DMS 273 treated with DMSO at 0.1 percent for 48 hours (cell line): ENCODE measurements around the gene NLGN4Y.

Experiments
- DNase-seq: peaks from one replicate; lab custom pipeline; 2025; lab: John Stamatoyannopoulos, UW

The NLGN4Y gene

DNA sequence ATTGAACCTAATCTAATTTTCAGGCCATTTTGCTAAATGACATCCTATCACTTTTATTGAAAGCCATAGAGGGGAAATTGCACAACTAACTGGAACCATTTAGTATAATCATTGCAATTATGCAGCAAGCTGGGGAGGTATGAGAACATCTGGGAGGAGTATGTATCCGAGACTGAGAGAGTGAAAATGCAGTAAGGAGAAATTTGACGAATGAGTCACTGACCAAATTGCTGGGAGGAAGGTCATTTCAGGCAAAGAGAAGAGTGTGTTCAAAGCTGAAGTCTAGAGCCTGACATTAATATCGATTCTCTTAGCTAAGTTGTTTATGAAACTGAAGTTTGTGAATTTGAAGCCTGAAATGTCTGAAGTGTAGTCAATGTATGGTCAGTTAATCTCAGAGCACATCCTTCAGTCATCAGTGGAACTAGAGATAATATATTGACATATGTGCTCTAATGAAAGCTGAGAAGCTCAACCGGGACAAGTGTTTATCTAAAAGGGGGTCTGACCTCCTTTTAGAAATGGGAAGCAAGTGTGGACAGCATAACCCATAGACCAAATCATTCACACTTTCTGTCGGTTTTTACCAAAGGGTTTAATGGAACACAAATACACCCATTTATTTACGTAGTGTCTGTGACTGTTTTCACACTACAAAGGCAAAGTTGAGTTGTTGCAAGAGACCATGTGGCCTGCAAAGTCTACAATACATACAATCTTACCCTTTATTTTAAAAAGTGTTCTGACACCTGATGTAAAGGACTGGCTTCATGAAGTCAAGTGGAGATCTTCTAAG lies 120.0 kb downstream of the NLGN4Y start:
- no peak for DNase-seq

DNA sequence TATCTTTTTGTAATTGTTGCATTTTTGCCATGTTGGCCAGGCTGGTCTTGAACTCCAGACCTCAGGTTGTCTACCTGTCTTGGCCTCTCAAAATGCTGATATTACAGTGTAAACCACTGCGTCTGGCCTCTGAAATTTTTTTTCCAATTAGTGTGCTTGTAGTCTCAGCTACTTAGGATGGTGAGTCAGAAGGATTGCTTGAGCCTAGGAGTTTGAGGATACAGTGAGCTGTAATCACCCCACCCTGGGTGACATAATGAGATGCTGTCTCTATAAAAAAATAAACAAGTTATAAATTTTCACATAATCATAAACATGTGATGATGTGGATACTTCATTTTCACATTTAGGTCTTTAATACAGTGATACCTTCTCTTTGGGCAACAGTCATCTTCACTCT lies 154.9 kb downstream of the NLGN4Y start:
- DNase-seq = no peak

- DNase-seq = no peak
Observed at GRCh38 chrY:14694543-14694942, 170.2 kb downstream of the NLGN4Y start.

DNA sequence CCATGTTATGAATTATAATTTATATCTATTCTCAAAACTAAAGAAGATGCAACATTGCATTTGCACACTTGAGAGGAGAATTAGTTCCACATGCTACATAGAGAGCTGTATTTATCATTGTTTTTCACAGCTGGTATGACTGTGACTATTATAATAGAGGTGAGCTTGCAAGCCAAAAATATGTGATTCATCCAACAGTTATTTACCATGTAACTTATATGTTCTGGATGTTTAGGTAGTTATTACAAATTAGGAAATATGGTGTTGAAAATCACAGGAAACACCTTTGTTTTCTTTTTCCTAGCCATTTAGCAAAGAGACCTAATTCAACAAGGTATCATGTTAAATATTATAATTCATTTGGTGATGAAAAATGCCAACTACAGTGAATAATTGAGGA lies 183.8 kb downstream of the NLGN4Y start:
- no peak for DNase-seq

DNA sequence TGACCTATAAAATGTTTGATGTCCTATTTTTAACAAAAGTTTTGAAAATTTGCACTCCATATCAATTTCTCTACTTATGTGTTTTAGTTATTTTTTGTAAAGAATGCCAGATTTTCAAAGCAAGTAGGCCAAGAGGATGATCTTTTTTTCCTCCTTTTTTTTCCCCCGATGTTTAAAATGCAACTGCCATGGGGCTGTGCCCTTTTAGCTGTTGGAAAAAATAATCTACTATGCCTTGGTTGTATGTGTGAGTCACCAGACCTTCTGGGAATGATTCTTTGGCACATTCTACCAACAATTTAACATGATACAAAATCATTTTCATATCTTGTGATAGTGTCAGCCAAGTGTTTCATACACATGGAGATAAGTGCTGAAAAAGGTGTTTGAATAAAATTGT lies 217.3 kb downstream of the NLGN4Y start:
- DNase-seq = no peak

- no peak for DNase-seq
Observed at GRCh38 chrY:14748329-14748728, 224.0 kb downstream of the NLGN4Y start.

- DNase-seq = no peak
Observed at GRCh38 chrY:14755571-14755970, 231.2 kb downstream of the NLGN4Y start.

DNA sequence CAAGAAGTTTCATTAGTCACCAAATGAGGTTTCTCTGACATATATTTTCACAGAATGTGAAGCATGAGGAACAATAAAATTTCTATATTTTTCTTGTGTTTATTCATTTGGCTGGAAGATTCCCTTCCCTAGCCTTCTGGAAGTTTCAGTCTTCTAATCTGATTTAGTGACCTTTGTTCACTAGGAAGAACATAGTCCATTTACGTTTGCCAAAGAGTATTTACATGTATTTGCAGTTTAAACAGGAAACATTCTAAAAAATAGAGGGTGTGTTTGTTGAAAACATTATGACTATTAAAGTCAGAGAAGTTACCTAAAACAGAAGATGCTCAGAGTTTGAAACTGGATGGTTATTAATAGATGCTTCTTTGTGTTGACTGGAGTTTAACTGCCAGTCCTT lies 238.6 kb downstream of the NLGN4Y start:
- no peak for DNase-seq

GRCh38 chrY:14763600-14763999 lies 239.3 kb downstream of the NLGN4Y start:
- no peak for DNase-seq

DNA sequence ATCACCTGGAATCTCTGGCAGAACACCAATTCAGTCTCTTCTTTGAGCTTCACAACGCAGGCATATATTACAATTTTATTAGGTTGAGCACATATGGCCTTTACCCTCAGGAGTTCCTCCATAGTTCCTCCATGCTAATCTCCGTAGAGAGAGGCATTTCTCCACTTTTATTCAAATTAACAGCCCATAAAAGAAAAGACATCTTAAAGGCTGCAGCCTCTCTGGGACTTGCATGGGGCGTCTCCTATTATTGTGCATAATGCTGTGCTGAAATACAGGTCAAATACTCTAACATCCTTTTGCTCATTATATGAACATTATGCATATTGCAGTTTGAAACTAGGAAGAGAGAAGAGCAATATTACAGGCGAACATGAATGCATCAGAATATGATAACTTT lies 253.9 kb downstream of the NLGN4Y start:
- DNase-seq = no peak

- no peak for DNase-seq
Observed at GRCh38 chrY:14793104-14793503, 268.8 kb downstream of the NLGN4Y start.

GRCh38 chrY:14793674-14794073 lies 269.3 kb downstream of the NLGN4Y start:
- DNase-seq = no peak

DNA sequence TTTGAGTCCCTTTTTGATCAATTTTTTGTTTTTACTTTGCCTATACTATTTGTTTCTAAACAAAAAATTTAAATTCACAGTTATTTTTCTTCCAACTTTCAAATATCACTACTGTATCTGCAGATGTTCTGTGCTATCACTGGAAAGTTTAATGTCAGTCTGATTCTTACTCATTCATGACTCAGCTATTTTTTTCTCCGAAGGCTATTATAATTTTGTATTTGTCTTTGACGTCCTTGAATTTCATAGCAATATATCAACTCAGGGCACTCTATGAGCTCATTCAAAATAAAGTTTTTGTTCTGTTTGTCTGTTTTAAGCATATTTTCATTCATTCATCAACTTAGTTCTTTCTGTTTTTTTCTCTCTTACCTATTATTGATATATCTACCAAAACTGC lies 273.7 kb downstream of the NLGN4Y start:
- no peak for DNase-seq

DNA sequence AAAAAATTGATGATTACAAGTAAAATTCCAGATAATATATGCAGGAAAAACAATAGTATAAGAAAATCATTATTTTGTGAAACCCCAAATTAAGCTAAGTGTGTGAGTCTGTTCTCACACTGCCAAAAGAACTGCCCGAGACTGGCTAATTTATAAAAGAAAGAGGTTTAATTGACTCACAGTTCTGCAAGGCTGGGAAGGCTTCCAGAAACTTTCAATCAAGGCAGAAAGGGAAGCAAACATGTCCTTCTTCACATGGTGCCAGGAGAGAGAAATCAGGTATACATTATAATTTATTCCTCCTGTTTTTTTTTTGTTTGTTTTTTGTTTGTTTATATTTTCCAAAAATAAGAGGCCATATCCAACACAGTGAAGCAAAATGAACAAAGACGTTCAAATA lies 276.8 kb downstream of the NLGN4Y start:
- no peak for DNase-seq

DNA sequence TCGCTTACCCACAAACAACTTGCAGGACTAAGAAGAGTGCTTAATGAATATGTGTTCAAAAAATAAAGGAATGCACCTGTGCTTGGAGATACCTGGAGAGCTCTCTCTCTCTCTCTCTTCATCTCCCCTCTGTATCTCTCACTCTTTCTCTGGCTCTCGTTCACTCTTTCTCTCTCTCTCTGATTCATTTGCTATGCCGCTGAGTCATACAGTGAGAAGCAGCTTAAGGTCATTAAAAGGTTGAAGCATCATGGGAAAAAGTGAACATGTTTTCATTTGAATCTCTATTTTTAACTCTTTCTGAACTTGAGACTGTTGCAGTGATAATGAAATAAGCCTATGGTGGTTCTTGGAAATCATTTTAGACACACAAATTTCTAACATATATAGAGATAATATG lies 277.8 kb downstream of the NLGN4Y start:
- DNase-seq = no peak

DNA sequence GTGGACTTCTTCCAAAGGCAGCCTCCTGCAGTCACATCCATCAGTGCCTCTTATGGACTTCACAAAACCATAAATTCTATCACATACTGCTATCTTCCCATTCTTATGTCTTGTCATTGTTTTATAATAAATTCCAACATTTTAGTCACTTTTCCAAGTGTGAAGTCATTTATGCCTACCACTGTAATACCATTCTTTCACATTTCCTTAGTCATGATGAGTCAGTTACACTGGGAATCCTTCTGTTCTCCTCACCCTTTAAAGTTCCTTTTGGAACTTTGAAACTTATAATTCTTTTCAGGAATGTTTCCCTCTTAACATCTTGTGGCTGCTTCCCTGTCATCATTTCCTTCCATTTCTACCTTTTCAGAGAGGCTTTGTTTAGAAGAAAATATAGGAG lies 279.7 kb downstream of the NLGN4Y start:
- DNase-seq = no peak

DNA sequence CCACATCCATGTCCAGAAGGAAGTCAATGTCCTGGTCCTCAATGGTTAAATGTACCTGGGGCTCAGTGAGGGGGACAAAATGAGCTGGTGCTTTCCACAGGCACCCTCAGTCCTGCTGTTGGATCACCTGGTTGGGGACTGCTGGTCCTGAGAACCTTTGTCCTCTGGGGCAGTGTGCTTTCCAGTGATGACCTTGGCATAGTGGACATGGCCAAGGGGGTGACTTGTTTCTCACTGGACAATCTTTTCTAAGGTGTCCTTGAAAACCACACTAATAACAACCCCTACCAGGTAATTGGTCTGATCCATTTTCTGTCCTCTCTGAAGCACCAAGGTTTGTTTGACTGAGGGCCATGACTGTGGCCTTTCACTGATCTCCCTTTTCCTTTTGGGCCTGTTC lies 294.1 kb downstream of the NLGN4Y start:
- no peak for DNase-seq

DNA sequence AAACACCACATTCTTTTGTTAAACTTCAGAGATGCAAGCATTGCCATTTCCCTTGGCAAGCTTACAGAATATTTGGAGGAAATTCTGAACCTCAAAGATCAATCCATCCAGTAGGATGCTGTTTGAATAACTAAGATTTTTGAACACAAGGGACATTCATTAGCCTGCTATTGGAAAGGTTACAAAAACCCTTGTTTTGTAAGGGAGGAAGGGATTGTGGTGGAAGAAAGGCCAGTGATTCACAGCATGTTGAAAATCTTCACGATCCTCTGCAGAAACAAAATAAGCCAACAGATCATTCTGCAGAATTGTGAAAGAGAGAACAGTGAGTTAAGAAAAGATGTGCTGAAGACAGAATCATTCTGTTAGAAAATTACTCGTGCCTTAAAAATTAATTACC lies 297.9 kb downstream of the NLGN4Y start:
- no peak for DNase-seq

DNA sequence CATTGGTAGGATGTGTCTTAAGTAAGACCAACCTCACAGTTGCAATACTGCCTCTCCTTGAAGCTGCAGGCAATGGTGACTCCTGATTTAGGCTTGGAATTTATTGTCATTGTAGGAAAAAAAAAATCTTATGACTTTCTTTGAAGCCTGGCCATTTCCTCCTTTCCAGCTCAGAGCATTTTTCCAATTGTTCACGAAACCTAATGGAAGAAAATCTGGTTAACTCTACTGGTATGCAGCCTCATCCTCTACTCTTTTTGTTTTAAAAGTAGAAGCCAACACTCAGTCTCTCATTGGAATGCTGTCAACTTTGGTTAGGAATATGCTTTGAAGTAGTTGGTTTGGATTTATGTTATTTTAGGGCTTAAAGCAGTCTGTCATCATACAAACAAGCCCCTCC lies 298.6 kb downstream of the NLGN4Y start:
- no peak for DNase-seq

GRCh38 chrY:14824583-14824982 lies 300.3 kb downstream of the NLGN4Y start:
- no peak for DNase-seq

DNA sequence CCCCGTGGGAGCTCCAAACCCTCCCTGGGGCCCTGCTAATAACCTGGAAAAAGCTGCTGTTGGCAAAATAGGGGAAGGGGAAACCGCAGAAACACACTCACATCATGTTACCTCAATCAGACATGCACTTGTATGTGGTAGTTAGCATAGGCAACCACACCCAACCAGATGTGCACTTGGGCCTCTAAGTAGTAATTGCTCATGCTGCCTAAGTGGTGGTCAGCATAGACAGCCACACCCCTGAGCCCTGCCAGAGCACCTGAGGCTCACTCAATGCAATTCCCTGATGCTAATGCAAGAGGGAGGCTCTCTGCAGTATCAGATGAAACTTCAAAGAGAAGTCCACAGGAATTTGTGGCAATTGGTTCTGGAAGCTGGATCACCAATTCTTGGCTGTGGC lies 301.4 kb downstream of the NLGN4Y start:
- DNase-seq = no peak

DNA sequence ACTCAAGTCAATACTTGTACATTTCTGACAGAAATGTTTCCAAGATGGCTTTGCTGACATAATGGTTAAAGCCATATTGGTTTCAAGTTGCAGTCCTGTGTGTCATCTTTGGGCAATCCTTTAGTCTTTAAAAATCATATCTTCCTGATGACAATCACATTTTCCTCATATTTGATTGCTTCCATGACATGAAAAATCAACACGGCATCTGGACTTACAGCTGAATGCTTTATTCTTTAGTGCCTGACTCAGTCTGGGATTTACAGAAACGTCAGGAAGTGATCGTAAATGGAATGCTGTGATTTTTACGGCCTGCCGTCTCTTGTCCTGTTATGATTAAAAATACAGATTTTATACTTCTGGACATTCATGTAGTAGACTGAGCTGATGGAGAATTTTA lies 304.2 kb downstream of the NLGN4Y start:
- no peak for DNase-seq

GRCh38 chrY:14829366-14829885 lies 305.1 kb downstream of the NLGN4Y start:
- DNase-seq = no peak
